GM03348 (cell line): ENCODE results near the gene RASA2.

Experiments
- DNase-seq: peaks from one replicate; pipeline ENCODE4 v3.0.0; 2012; ENCODE audit warnings: low spot score

RASA2 gene

GRCh38 chr3:141537856-141538255 is 51.0 kb downstream of the RASA2 start:
- DNase-seq = no peak

DNA sequence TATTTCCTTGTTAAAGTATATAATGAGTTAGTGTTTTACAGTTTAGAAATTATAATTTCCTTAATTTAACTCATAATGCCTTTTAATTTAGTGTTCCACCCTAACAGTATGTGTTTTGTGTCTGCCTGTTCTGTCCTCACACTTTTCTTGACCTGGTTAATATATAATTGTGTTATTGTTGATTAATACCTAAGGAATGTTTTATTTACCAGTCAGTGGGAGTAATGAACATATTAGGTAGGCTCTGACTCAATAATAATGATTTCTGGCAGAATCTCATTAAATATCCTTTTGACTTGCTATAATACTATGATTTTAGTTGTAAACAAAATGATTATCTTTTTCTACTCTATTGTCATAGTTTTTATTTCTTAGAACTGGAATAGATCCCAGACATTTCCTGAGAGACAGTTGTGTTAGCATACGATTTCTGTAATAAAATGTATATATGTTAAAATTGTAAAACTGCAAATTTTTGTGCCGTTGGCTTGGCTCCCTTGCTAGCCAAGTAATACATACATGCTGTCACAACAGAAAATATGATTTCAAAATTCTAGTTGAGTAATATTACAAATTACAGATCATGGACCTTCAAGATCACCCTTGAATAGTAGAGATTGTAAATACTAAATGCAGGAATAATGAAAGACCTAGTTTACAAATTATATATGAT is 51.9 kb downstream of the RASA2 start:
- DNase-seq = peak; percentile 18

DNA sequence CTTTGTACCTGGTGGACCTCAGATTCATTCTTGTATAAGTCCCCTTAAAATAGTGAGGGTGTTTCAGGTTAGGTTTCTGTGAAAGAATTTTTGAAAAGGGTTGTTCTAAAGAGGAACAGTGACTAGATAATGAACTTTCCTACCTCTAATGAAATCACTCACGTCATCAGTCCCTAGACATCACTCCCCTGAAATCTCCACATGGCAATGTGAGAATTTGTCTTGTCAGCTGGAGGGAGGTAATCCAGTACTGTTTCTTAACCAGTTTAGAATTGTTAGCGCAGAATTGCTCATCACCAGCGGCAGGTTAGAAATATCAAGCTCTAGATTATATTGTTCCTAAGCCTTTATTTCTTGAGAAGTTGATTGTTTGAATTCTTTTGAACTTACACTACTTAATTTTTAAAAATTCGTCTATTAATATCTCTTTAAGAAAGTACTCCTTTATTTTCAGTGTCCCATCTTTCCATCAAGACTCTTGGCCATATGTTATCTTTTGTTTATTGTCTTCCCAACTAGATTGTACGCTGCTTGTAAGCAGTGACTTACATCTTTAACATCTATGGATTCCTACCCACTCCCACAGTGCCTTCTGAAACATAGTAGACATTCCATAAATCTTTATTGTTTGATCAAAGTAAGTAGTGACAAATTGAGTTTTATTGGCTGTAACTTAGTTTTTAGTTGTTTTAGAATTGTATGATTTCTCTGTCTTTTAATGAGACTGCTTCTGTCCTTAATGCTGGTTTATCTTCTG is 52.8 kb downstream of the RASA2 start:
- no peak for DNase-seq

DNA sequence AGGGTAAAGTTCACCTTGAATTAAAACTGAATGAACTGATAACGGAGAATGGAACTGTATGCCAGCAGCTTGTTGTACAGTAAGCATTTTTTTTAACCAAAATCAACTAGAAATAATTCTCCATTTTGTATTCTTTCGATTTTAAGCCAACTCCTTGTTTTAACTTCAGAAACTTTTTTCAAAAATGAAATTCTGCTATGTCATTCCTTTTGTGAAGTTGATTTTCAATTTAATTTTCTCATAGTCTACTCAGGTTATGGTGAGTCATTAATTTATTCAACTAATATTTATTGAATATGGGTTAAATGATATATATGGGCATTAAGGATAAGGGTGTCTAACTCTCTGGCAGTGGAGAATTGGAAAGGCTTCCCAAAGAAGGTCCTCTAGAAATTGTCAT is 53.7 kb downstream of the RASA2 start:
- no peak for DNase-seq

DNA sequence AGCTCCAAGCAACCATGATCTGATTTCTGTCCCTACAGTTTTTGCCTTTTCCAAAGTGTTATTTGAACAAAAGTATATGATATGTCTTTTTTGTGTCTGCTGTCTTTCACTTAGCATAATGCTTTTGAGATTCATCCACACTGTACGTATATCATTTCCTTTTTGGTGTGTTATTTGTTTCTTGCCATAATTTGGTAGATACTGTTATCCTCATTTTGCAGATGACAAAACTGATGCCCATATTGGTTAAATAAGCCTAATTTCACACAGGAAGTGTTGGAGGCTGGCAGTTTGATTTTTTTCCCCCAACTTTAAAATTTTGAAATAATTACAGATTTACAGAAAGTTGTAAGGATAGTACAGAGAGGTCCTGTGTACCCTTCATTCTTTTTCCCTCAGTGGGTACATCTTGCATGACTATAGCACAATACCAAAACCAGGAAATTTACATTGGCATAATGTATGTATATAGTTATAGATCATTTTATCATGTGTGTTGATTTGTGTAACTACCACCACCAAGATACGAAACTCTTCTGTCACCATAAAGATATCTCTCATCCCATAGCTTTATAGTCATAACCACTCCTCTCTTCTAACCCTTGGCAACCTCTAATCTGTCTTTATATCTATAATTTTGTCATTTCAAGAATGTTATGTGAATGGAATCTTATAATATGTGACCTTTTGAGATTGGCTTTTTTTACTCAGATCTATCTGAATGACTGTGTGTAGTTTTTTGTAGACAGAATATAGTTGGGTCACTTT is 55.6 kb downstream of the RASA2 start:
- DNase-seq = no peak

DNA sequence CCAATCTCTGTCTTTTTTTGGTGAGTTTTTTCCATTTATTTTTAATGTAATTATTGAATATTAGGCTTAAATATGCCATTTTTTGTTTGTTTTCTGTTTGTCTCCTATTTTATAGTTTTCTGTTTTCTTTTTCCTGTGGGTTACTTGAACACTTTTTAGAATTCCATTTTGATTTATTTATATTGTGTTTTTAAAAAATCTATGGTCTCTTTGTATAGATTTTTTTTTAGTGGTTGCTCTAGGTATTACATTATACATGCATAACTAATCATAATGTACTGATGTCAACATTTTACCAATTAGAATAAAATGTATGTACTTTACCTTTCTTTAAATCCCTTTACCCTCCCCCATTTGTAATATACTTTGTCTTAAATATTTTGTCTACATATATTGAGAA is 56.2 kb downstream of the RASA2 start:
- DNase-seq = no peak

GRCh38 chr3:141544697-141545096 is 57.9 kb downstream of the RASA2 start:
- no peak for DNase-seq

DNA sequence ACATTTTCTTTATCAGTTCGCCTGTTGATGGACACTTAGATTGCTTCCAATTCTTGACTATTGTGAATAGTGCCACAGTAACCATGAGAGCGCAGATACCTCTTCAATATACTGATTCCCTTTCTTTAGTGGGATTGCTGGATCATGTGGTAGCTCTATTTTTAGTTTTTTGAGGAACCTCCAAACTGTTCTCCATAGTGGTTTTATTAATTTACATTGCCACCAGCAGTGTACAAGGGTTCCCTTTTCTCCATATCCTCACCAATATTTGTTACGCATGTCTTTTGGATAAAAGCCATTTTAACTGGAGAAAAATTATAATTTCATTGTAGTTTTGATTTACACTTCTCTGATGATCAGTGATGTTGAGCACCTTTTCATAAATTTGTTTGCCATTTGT is 59.3 kb downstream of the RASA2 start:
- no peak for DNase-seq

GRCh38 chr3:141546586-141546985 is 59.8 kb downstream of the RASA2 start:
- DNase-seq = no peak

DNA sequence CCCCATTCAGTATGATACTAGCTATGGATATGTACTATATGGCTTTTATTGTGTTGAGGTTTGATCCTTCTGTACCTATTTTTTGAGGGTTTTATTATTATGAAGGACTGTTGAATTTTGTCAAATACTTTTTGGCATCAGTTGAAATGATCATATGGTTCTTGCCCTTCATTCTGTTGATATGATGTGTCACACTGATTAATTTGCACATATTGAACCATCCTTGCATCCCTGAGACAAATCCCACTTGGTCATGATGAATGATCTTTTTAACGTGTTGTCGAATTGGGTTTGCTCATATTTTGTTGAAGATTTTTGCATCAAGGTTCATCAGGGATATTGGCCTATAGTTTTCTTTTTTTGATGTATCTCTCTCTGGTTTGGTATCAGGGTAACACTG is 61.0 kb downstream of the RASA2 start:
- DNase-seq = no peak

DNA sequence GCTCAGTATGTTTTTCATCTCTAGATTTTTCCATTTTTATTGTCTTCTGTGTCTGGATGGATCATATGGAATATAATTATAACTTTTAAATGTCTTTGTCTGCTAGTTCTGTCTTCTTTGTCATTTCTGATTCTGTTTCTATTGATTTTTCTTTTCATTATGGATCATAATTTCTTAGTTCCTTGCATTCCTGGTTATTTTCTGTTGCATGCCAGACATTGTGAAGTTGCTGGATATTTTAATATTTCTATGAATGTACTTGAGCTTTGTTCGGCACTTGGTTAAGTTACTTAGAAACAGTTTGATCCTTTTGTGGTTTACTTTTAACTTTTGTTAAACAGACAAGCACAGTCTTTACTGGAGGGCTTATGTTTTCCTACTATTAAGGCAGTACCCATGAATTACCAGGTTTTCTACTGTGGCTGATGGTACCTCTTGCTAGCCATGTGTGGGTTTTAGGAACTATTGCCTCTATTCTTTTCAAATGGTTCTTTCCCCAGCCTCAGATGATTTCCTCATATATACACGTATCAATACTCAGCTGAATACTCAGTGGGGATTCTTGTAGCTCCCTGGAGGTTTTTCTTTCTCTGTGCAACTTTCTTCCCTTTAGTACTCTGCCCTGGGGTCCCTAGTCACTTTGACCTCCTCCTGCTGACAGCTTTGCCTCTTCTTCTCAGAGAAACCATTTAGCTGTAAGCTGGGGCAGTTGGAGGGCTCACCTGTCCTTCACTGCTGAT is 64.3 kb downstream of the RASA2 start:
- DNase-seq = no peak

DNA sequence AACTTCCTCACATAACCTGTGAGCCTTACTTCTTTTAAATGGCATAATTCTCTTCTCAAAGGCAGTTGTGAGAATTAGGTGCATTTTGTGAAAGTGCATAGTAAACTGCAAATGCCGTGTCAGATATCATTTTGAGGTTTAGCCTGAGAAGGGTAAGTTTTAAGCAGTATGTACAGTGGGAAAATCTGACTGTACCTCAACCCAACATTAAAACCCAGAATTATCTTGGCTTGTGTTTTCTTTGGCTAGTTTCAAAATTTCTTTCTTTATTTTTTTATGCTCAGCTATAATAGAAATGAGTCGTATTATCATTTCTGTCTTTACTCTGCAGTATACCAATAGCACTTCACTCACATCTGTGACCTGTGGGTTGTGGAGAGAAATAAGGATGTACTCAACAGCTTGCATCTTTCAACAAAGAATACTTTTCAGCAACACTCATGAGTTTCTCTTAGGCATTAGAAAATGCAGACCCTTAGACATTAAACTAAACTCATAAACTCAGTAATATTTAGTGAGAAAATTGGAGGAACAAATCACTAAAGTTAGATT is 65.7 kb downstream of the RASA2 start:
- no peak for DNase-seq

DNA sequence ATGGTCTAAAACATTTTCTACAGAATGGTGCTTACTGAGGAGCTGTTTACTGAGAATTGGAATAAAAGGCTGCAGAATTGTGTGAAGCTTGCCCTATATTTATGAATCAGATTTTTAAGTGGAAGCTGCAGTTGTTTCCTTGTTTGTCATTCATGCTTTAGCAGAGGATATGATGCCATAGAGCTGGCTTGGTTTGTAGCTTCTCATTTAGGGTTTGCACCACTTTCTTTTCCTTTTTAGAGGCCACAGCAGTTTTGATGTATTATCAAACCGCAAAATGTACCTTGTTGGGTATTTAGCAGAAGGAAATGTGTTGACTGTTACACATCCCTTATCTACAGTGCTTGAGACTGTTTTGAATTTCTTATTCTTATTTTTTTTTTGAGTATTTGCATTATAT is 66.2 kb downstream of the RASA2 start:
- DNase-seq = no peak

- peak; percentile 11 for DNase-seq
Measured at GRCh38 chr3:141556034-141556433, 69.2 kb downstream of the RASA2 start.

GRCh38 chr3:141557961-141558706 is 71.3 kb downstream of the RASA2 start:
- no peak for DNase-seq

- DNase-seq = peak; percentile 61
Measured at GRCh38 chr3:141561426-141562034, 74.7 kb downstream of the RASA2 start.

- no peak for DNase-seq
Measured at GRCh38 chr3:141564241-141564640, 77.4 kb downstream of the RASA2 start.

- no peak for DNase-seq
Measured at GRCh38 chr3:141570068-141570467, 83.2 kb downstream of the RASA2 start.

DNA sequence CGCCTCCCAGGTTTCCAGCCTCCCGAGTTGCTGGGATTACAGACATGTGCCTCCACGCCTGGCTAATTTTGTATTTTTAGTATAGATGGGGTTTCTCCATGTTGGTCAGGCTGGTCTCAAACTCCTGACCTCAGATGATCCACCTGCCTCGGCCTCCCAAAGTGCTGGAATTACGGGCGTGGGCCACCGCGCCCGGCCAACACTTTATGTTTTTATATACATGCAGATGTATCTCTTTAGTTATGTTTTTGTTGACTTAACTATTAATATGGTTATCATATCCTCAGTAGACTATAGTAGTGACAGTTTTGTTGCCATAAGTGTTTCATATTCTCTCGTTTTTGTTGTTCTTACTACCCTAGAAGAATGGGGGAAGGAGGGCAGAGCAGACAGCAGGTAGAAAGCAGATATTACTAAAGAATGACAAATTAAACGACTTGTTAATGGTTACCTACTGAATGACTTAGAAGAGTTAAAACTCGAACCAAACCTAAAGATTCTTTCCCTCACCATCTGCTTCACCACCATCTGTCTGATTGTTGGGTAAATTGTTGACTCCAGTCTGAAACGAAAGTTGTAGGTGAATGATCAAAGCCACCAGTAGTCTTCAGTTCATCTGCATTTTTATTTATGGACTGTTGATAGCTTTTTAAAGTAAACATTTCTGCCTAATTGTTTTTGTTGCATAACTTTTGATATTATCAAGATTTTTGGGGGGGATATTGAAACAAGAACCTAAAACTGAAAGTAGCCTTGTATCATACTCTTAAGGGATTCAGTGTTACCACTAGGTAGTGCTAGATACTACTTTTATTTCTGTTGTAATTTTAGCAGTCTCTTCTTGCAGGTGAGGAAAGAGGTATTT is 89.3 kb downstream of the RASA2 start:
- peak; percentile 34 for DNase-seq

GRCh38 chr3:141576744-141577052 is 89.9 kb downstream of the RASA2 start:
- DNase-seq = no peak
